NT2/D1 (cell line): ENCODE results near the gene TOMM40.

Source experiments
- SUZ12 ChIP-seq: IDR thresholded peaks from 2 replicates; pipeline ENCODE4 v1.6.1; 2011; ENCODE audit not compliant: insufficient read length, insufficient read depth; ENCODE audit errors: extremely low read depth
- YY1 ChIP-seq: IDR thresholded peaks from 2 replicates; pipeline ENCODE4 v1.6.1; 2011; ENCODE audit not compliant: insufficient read length, insufficient read depth

- TF ChIP-seq YY1 (no peak), SUZ12 (no peak)
Measured at GRCh38 chr19:44900328-44901244, 9.5 kb downstream of the TOMM40 start.
